ENCODE results near the gene TMEM88. TPM values are rescaled to one million over a fixed set of nuclear protein-coding genes. Genes with fewer than 3 reads are reported as not detected.

TMEM88 gene
- total and polyA plus RNA-seq, 2 of the 4 experiments (the other 2 are of a cell fraction): 2.1 TPM; not detected in 1

- WGBS, 2 experiments (ENCODE audit: extremely low coverage in 2 of 2, insufficient read length in 1 of 2): 90% methylated on average over 8 of the region's 21 CpGs; no CpG with 5 or more reads in 1 of the 2 experiments
- no peak overlapping the region for H2BK120ac ChIP-seq (ENCODE audit: low read depth, low read length)
- dilution Hi-C loops (cut with HindIII; ENCODE audit: low sequenced_read_pairs, unreplicated experiment): no loop called here
- intact Hi-C loops (cut with micrococcal nuclease): no loop called here
- H4K5ac ChIP-seq (ENCODE audit: low read depth, low read length): no peak overlapping the region
- no peaks in the 10 kb centered on the region for H3K27me3 ChIP-seq (ENCODE audit: control insufficient read depth, insufficient read depth, low read length)
- no peak overlapping the region for H3K27ac ChIP-seq (ENCODE audit: insufficient read depth, low read length)
- ATAC-seq (ENCODE audit: low read depth) (no peak), DNase-seq (no peak)
- no peaks in the 10 kb centered on the region for H3K9me3 ChIP-seq (ENCODE audit: control insufficient read depth, insufficient read depth, low read length)
- H4K91ac ChIP-seq (ENCODE audit: insufficient read depth, low read depth, low read length): no peak overlapping the region
- ChIA-PET CTCF (no interaction called here), POLR2A (ENCODE audit: unreplicated experiment) (no interaction called here)
- no peak overlapping the region for H3K14ac ChIP-seq (replicated peaks; ENCODE audit: low read depth, low read length)
- no peaks in the 10 kb centered on the region for H3K9me1 ChIP-seq (ENCODE audit: insufficient read depth, low read length)
- H3K4me1 ChIP-seq (ENCODE audit: control insufficient read depth, insufficient read depth, low read length): peaks cover 7% of the 10 kb centered on the region
- H2AFZ ChIP-seq (replicated peaks; ENCODE audit: low read length, poor library complexity): no peak overlapping the region
- no peak overlapping the region for H2BK5ac ChIP-seq (ENCODE audit: low read depth, low read length, poor library complexity, severe bottlenecking)
- H3K18ac ChIP-seq (ENCODE audit: low read depth, low read length): no peak overlapping the region
- peaks cover 14 to 44% of the 10 kb centered on the region in 2 experiments for H3K79me1 ChIP-seq (ENCODE audit: low read depth in 1 of 2, low read length in 2 of 2)
- no peak overlapping the region for H2BK15ac ChIP-seq (ENCODE audit: low read depth, low read length)
- peaks cover 65% of the 10 kb centered on the region for H3K36me3 ChIP-seq (ENCODE audit: control insufficient read depth, insufficient read depth, low read length)
- H3K4ac ChIP-seq (ENCODE audit: low read depth, low read length): no peak overlapping the region
- H3K56ac ChIP-seq (ENCODE audit: extremely low read depth, insufficient read depth, low read length): no peak overlapping the region
- TF ChIP-seq RCOR1 (IDR thresholded peaks at IDR 0.05; ENCODE audit: insufficient replicate concordance, low read length): no peak
- TF ChIP-seq SMC3 (IDR thresholded peaks at IDR 0.05; ENCODE audit: low read depth, low read length): no peak
- TF ChIP-seq ELK1 (IDR thresholded peaks at IDR 0.05; ENCODE audit: borderline replicate concordance, low read depth, low read length): no peak
- TF ChIP-seq USF2 (IDR thresholded peaks at IDR 0.05; ENCODE audit: low read depth, low read length): no peak
- TF ChIP-seq CTCF (conservative IDR thresholded peaks at IDR 0.05; ENCODE audit: low read depth, low read length): no peak
- no peak for TF ChIP-seq POLR2A (IDR thresholded peaks at IDR 0.05; ENCODE audit: low read depth, low read length)
- no peak for TF ChIP-seq RAD21 (IDR thresholded peaks at IDR 0.05; ENCODE audit: low read length)
- TF ChIP-seq RFX5 (IDR thresholded peaks at IDR 0.05; ENCODE audit: low read depth, low read length): no peak
- no peak for TF ChIP-seq MXI1 (IDR thresholded peaks at IDR 0.05; ENCODE audit: borderline replicate concordance, low read depth, low read length)
- TF ChIP-seq MAZ (IDR thresholded peaks at IDR 0.05; ENCODE audit: borderline replicate concordance, low read depth, low read length): no peak
- TF ChIP-seq NFE2L2 (IDR thresholded peaks at IDR 0.05; ENCODE audit: low read depth, low read length): no peak
- TF ChIP-seq MAFK (IDR thresholded peaks at IDR 0.05; ENCODE audit: low read depth, low read length): no peak
- no peak for TF ChIP-seq FOS (IDR thresholded peaks at IDR 0.05; ENCODE audit: low read depth, low read length)
- TF ChIP-seq CHD1 (IDR thresholded peaks at IDR 0.05; ENCODE audit: low read depth, low read length): no peak
- TF ChIP-seq CEBPB (IDR thresholded peaks at IDR 0.05; ENCODE audit: low read depth, low read length): no peak
- H3K9ac ChIP-seq (ENCODE audit: low read depth, low read length): no peak overlapping the region
- H4K20me1 ChIP-seq (ENCODE audit: insufficient read depth, low read length): peaks cover 50% of the 10 kb centered on the region
- BruUV-seq (replicated peaks): no TSS peak
- no peak overlapping the region for H4K8ac ChIP-seq (ENCODE audit: low read depth in 2 of 2, low read length in 2 of 2)
- no peak overlapping the region for H2BK20ac ChIP-seq (ENCODE audit: low read depth, low read length)
- no peak overlapping the region for H3K23ac ChIP-seq (ENCODE audit: low read depth, low read length)
- H3K4me2 ChIP-seq (ENCODE audit: low read depth, low read length): no peak overlapping the region
- in situ Hi-C loops (cut with MboI; ENCODE audit: low sequenced_read_pairs): no loop called here
- no peak overlapping the region for H2AK9ac ChIP-seq (replicated peaks; ENCODE audit: low read depth, low read length, poor library complexity)
- H2AK5ac ChIP-seq (ENCODE audit: low read depth, low read length): no peak overlapping the region
- no peak overlapping the region for H3K4me3 ChIP-seq (ENCODE audit: insufficient read depth, low read depth, low read length)
Observed at GRCh38 chr17:7848739-7849129, 6.1 kb upstream of the TMEM88 start.

All from IMR-90 (cell line).